ENCODE results near the gene WDR11.

DNA sequence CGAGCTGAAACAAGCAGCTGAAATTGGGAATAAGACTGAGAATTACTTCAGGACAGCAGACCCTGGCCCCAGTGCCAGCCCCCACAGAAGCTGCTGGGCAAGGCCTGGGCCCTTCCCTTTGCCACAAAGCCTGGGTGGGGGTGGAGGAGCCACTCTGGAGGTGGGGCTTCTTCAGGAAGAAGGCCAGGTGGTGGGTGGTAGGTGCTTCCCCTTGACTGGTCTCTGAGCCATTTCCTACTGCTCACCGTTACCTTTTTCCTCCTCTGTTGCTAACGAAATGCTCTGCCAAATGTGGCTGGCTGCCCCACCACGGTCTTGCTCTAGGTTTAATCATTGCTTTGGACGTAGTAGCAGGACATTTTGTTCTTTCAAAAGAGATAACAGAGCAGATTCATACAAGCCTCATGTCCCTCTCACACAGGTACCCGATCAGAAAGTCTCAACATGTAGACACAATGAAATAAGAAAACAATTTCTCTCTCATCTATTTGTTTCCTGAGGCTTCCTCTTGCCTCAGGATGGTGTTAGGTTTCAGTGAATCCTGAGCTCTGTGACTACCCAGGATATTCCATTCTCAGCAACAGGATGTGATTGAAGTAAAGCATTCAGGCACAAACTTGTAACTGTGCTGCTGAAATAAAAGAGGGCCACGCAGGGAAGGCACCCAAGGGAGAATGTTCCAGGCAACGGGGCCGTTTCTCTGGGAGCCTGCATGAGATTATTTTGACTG, 66.5 kb downstream of the WDR11 start:
- TF ChIP-seq POLR2A (IDR thresholded peaks at IDR 0.05; ENCODE audit: borderline replicate concordance, extremely low read depth, insufficient read depth, insufficient read length), result no peak
- no peak for TF ChIP-seq RAD21 (IDR thresholded peaks at IDR 0.05; ENCODE audit: low read depth)
- TF ChIP-seq, protein P1, sequence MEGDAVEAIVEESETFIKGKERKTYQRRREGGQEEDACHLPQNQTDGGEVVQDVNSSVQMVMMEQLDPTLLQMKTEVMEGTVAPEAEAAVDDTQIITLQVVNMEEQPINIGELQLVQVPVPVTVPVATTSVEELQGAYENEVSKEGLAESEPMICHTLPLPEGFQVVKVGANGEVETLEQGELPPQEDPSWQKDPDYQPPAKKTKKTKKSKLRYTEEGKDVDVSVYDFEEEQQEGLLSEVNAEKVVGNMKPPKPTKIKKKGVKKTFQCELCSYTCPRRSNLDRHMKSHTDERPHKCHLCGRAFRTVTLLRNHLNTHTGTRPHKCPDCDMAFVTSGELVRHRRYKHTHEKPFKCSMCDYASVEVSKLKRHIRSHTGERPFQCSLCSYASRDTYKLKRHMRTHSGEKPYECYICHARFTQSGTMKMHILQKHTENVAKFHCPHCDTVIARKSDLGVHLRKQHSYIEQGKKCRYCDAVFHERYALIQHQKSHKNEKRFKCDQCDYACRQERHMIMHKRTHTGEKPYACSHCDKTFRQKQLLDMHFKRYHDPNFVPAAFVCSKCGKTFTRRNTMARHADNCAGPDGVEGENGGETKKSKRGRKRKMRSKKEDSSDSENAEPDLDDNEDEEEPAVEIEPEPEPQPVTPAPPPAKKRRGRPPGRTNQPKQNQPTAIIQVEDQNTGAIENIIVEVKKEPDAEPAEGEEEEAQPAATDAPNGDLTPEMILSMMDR (IDR thresholded peaks at IDR 0.05 in 2 of 3, conservative IDR thresholded peaks at IDR 0.05 in 1 of 3; ENCODE audit: borderline replicate concordance in 1 of 3, insufficient read depth in 1 of 3, low read depth in 2 of 3, low read length in 2 of 3), result no peak
- TF ChIP-seq CEBPB (IDR thresholded peaks at IDR 0.05; ENCODE audit: low read depth), result no peak
- no peak for TF ChIP-seq ZNF274 (IDR thresholded peaks at IDR 0.05; ENCODE audit: low read depth, low read length)

Data from HCT116 (cell line).